Measurements from ENCODE around the gene PERM1. TPM values are rescaled to one million over a fixed set of nuclear protein-coding genes. Genes with fewer than 3 reads are reported as not detected.
A peak's percentile ranks its signal among the peaks of the same experiment; 100 is the strongest.

The PERM1 gene
- total RNA-seq, 3 donors from 2014 or later, result 0.33 to 1.9 TPM; not detected in 1

DNA sequence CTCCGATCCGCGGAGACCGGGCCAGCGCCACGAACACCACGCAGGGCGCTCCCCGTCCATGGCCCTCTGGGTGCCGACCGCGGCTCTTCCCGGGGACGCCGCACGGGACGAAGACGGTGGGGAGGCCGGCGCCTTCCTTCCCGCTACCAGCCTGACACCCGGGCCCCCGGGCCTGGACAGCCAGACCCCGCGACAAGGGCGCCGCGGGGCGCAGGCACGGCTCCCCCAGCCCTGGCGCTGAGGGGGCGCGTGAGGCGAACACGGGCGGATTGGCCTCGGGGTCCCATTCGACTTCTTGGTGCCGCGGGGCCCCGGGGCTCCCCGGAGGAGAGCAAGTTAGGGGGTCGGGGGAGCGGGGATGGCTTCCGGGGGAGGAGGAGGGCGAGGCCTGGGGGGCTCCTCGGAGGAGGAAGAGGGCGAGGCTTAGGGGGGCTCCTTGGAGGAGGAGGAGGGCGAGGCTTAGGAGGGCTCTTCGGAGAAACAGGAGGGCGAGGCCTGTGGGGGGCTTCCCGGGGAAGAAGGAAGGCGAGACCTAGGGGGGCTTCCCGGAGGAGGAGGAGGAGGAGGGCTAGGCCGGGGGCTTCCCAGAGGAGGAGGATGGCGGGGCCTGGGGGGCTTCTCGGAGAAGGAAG, 22.0 kb downstream of the PERM1 start:
- DNase-seq (ENCODE audit: low spot score in 2 of 2), result no peak
- peak overlapping the region; percentile 95 to 100 (median 98) for H3K4me3 ChIP-seq
- H3K27me3 ChIP-seq, result no peaks in the 10 kb centered on the region
- TF ChIP-seq, protein P1, sequence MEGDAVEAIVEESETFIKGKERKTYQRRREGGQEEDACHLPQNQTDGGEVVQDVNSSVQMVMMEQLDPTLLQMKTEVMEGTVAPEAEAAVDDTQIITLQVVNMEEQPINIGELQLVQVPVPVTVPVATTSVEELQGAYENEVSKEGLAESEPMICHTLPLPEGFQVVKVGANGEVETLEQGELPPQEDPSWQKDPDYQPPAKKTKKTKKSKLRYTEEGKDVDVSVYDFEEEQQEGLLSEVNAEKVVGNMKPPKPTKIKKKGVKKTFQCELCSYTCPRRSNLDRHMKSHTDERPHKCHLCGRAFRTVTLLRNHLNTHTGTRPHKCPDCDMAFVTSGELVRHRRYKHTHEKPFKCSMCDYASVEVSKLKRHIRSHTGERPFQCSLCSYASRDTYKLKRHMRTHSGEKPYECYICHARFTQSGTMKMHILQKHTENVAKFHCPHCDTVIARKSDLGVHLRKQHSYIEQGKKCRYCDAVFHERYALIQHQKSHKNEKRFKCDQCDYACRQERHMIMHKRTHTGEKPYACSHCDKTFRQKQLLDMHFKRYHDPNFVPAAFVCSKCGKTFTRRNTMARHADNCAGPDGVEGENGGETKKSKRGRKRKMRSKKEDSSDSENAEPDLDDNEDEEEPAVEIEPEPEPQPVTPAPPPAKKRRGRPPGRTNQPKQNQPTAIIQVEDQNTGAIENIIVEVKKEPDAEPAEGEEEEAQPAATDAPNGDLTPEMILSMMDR (IDR thresholded peaks at IDR 0.05), result no peak
- TF ChIP-seq POLR2A (IDR thresholded peaks at IDR 0.05) (no peak), POLR2AphosphoS5 (IDR thresholded peaks at IDR 0.05) (no peak)
- H3K27ac ChIP-seq, result peak overlapping the region in 1 of 2 donors; percentile 56
- intact Hi-C loops (cut with DNase I; ENCODE audit: low total_unique reads), result no loop called here
- H3K4me1 ChIP-seq, result peaks cover 4 to 13% of the 10 kb centered on the region in 2 donors
- no peaks in the 10 kb centered on the region for H3K36me3 ChIP-seq
- no peaks in the 10 kb centered on the region for H3K9me3 ChIP-seq

DNA sequence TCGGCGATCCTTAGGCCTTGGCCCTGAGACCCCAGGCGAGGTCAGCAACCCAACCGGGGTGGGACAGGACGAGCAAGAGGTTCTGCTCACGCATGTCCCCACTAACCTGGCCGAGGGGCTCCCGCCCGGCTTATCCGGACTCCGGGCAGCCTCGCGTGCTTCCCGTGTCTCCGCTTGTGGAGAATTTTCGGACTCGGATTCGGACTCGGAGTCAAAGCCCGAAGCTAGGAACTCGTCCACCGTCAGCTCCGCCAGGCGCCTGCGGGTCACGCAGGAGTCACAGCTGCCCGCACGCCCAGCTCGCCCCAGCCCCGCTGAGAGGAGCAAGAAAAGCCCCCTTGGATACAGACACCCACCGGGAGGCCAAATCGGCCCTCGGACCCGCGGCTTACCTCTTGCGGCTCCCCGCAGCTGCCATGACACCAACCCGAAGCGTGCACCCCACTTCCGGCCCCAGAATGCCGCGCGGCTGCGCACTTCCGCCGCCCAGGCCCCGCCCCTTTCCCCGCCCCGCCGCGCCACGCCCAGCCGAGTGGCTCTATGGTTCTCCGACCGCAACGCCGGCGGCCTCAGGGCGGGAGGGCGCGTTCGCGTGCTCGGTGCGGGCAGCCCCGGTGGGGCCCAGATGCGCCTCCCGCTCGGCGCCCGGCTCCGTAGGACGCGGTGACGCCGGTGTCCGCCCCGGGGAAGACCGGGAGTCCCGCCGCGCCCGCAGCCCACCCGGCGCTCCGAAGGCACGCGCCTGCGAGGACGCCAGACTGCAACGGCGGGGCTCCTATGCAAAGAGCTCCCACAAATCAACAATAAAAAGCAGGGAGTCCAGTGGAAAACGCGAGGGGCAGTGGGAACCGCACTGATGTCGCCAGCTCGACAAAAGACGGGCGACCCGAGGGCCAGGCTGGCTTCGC, 22.8 kb downstream of the PERM1 start, which contains the start of gene NOC2L:
NOC2L (minus strand) TSS at position 434 of the 908 bp plus-strand sequence; CDS start at position 418, 16 bp downstream.
- intact Hi-C loops (cut with DNase I; ENCODE audit: low total_unique reads), result no loop called here
- Histone ChIP-seq H3K36me3 (no peaks in the 10 kb centered on the region), H3K9me3 (no peaks in the 10 kb centered on the region), H3K27me3 (no peaks in the 10 kb centered on the region), H3K4me1 (peaks cover 4 to 13% of the 10 kb centered on the region in 2 donors), H3K27ac (peak within 1 kb of the TSS; percentile 55 to 56), H3K4me3 (peak within 1 kb of the TSS; percentile 95 to 100 (median 98))
- peak; percentile 93 to 96 for DNase-seq (ENCODE audit: low spot score in 2 of 2)
- TF ChIP-seq, protein P1 (IDR thresholded peaks at IDR 0.05), result no peak
- TF ChIP-seq POLR2AphosphoS5 (IDR thresholded peaks at IDR 0.05), result peak; percentile 15 to 43 (median 18)

DNA sequence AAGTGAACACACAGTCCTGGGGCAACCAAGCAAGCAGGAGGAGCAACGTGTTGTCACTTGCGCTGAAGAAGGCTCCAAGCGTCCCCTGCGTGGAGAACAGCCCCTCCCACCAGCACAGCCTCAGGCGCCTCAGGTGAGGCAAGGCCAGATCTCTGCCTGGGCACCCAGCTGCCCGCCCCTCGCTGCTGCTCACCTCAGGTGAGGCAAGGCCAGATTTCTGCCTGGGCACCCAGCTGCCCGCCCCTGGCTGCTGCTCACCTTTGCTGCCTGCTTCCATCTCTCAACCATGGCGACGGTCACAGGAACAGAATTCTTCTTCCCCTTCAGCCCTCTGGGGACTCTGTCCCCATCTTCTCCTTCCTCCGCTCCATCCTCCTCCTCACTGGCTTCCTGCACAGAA, 25.3 kb downstream of the PERM1 start:
- no peaks in the 10 kb centered on the region for H3K27me3 ChIP-seq
- no peaks in the 10 kb centered on the region for H3K9me3 ChIP-seq
- no peak overlapping the region for H3K27ac ChIP-seq
- peaks cover 4 to 13% of the 10 kb centered on the region in 2 donors for H3K4me1 ChIP-seq
- H3K36me3 ChIP-seq, result peaks cover 7% of the 10 kb centered on the region
- intact Hi-C loops (cut with DNase I; ENCODE audit: low total_unique reads), result no loop called here
- H3K4me3 ChIP-seq, result peak overlapping the region in 1 of 3 donors; percentile 1
- no peak for TF ChIP-seq POLR2A (IDR thresholded peaks at IDR 0.05)
- TF ChIP-seq POLR2AphosphoS5 (IDR thresholded peaks at IDR 0.05), result no peak
- TF ChIP-seq, protein P1 (IDR thresholded peaks at IDR 0.05), result no peak
- no peak for DNase-seq (ENCODE audit: low spot score in 2 of 2)

DNA sequence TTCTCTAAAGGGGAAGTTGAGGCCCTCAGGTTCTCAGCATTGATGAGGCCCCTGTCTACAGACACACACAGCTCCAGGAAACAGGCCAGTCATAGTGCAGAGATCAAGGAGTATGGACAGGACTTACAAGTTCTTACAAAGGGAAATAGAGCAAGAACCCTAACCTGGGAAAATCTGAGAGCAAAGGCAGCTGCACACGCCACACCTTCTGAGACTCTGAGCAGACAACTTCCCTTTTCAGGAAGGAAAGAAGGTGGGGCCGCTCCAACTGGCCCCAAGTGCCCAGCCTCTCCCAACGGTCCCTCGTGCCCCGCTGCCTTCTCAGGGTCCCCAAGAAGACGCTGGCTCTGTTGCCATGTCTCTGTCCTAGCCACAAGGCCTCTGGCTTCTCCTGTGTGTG, 26.4 kb downstream of the PERM1 start:
- Histone ChIP-seq H3K27me3 (no peaks in the 10 kb centered on the region), H3K9me3 (no peaks in the 10 kb centered on the region), H3K27ac (no peak overlapping the region), H3K36me3 (peaks cover 7% of the 10 kb centered on the region), H3K4me1 (peaks cover 0 to 13% of the 10 kb centered on the region in 2 donors), H3K4me3 (no peak overlapping the region)
- TF ChIP-seq POLR2AphosphoS5 (IDR thresholded peaks at IDR 0.05) (no peak), POLR2A (IDR thresholded peaks at IDR 0.05) (no peak)
- TF ChIP-seq, protein P1 (IDR thresholded peaks at IDR 0.05), result no peak
- intact Hi-C loops (cut with DNase I; ENCODE audit: low total_unique reads), result no loop called here
- DNase-seq (ENCODE audit: low spot score in 2 of 2), result no peak

All from breast epithelium (tissue), 4 donors.